HEK293 (cell line): ENCODE data around the gene CASP8AP2.

ENCODE experiments used
- CTCF ChIA-PET: fragments of 350-600 bp; formaldehyde crosslinking; extraction: SDS; loops from one replicate; lab custom pipeline; 2021; ENCODE audit warnings: antibody characterized with exemption; lab: Yijun Ruan, JAX
- POLR2A ChIA-PET: fragments of 300-600 bp; formaldehyde crosslinking; extraction: SDS; loops from one replicate; lab custom pipeline; 2020; ENCODE audit warnings: antibody characterized with exemption, inconsistent platforms; lab: Yijun Ruan, JAX
- H3K27ac ChIP-seq: fragments of 200-500 bp; sonication (Bioruptor generic); 2 replicates; pipeline ENCODE4 v1.5.1; 2014; ENCODE audit warnings: low read depth, low read length, control low read depth, inconsistent platforms; ENCODE audit errors: extremely low read depth
- H3K36me3 ChIP-seq, 2 experiments: fragments of 200-500 bp in 1 of 2; sonication (Bioruptor generic) in 1 of 2; 1 replicate in 1 of 2; 2 replicates in 1 of 2; pipeline ENCODE4 v1.5.1; 2014 to 2017; ENCODE audit warnings: inconsistent platforms in 2 of 2, low read length in 2 of 2; ENCODE audit not compliant: control insufficient read depth in 2 of 2, insufficient read depth in 1 of 2
- H3K4me1 ChIP-seq: fragments of 200-500 bp; sonication (Bioruptor generic); 2 replicates; pipeline ENCODE4 v1.5.1; 2014; ENCODE audit warnings: mild to moderate bottlenecking, low read length, inconsistent platforms; ENCODE audit not compliant: control insufficient read depth, insufficient read depth
- H3K4me3 ChIP-seq: 2 replicates; pipeline ENCODE4 v1.5.1; 2011; ENCODE audit warnings: low read depth, mild to moderate bottlenecking, control low read depth, low read length, moderate library complexity
- H3K9me3 ChIP-seq: fragments of 200-500 bp; sonication (Bioruptor generic); 2 replicates; pipeline ENCODE4 v1.5.1; 2014; ENCODE audit warnings: low read depth, low read length, inconsistent platforms; ENCODE audit not compliant: control insufficient read depth, insufficient read depth
- CTCF ChIP-seq: fragments of 450-650 bp; formaldehyde crosslinking; IDR thresholded peaks from 2 replicates; pipeline ENCODE4 v1.5.1; 2016; ENCODE audit warnings: missing biosample characterization, missing genetic modification characterization
- GLIS2 ChIP-seq: fragments of 450-650 bp; formaldehyde crosslinking; IDR thresholded peaks from 2 replicates; pipeline ENCODE4 v1.5.1; 2016; ENCODE audit warnings: missing biosample characterization, missing genetic modification characterization
- HIC1 ChIP-seq: fragments of 450-650 bp; formaldehyde crosslinking; IDR thresholded peaks from 2 replicates; pipeline ENCODE4 v1.5.1; 2016; ENCODE audit warnings: missing biosample characterization, missing genetic modification characterization
- HOXA7 ChIP-seq: sonication (generic); formaldehyde crosslinking; IDR thresholded peaks from 2 replicates; pipeline ENCODE4 v1.8.1; 2022; ENCODE audit warnings: missing genetic modification reagents, borderline replicate concordance
- HOXC10 ChIP-seq: sonication (generic); formaldehyde crosslinking; IDR thresholded peaks from 2 replicates; pipeline ENCODE4 v1.8.1; 2023; ENCODE audit warnings: mild to moderate bottlenecking, missing genetic modification reagents
- KLF1 ChIP-seq: fragments of 450-650 bp; formaldehyde crosslinking; IDR thresholded peaks from 2 replicates; pipeline ENCODE4 v1.5.1; 2016; ENCODE audit warnings: missing biosample characterization, missing genetic modification characterization
- PBX3 ChIP-seq: sonication (generic); formaldehyde crosslinking; IDR thresholded peaks from 2 replicates; pipeline ENCODE4 v1.8.1; 2022; ENCODE audit warnings: mild to moderate bottlenecking, moderate library complexity, missing genetic modification reagents
- REPIN1 ChIP-seq: fragments of 450-650 bp; formaldehyde crosslinking; IDR thresholded peaks from 2 replicates; pipeline ENCODE4 v1.5.1; 2017; ENCODE audit warnings: missing biosample characterization, missing genetic modification characterization, low read depth
- SP2 ChIP-seq: fragments of 450-650 bp; formaldehyde crosslinking; IDR thresholded peaks from 2 replicates; pipeline ENCODE4 v1.5.1; 2016; ENCODE audit warnings: missing biosample characterization, missing genetic modification characterization
- ZIC2 ChIP-seq: fragments of 450-650 bp; formaldehyde crosslinking; IDR thresholded peaks from 2 replicates; pipeline ENCODE4 v1.5.1; 2016; ENCODE audit warnings: missing biosample characterization, missing genetic modification characterization
- ZNF146 ChIP-seq: fragments of 450-650 bp; formaldehyde crosslinking; IDR thresholded peaks from 2 replicates; pipeline ENCODE4 v1.5.1; 2016; ENCODE audit warnings: missing biosample characterization, missing genetic modification characterization
- ZNF16 ChIP-seq: fragments of 450-650 bp; formaldehyde crosslinking; IDR thresholded peaks from 2 replicates; pipeline ENCODE4 v1.5.1; 2016; ENCODE audit warnings: low read depth, missing biosample characterization, missing genetic modification characterization
- ZNF175 ChIP-seq: fragments of 450-650 bp; formaldehyde crosslinking; IDR thresholded peaks from 2 replicates; pipeline ENCODE4 v1.5.1; 2016; ENCODE audit warnings: missing biosample characterization, missing genetic modification characterization
- ZNF19 ChIP-seq: fragments of 450-650 bp; formaldehyde crosslinking; IDR thresholded peaks from 2 replicates; pipeline ENCODE4; 2016; ENCODE audit warnings: missing biosample characterization, missing genetic modification characterization, low read depth
- ZNF248 ChIP-seq: fragments of 450-650 bp; formaldehyde crosslinking; IDR thresholded peaks from 2 replicates; pipeline ENCODE4 v1.5.1; 2017; ENCODE audit warnings: missing biosample characterization, missing genetic modification characterization
- ZNF274 ChIP-seq, 2 experiments: fragments of 200-500 bp in 1 of 2; fragments of 450-650 bp in 1 of 2; sonication (Bioruptor generic) in 1 of 2; formaldehyde crosslinking in 1 of 2; IDR thresholded peaks; 2 replicates each; pipeline versions ENCODE4 v1.5.1 to v1.6.1; 2014 to 2016; ENCODE audit warnings: borderline replicate concordance in 1 of 2, inconsistent platforms in 1 of 2, low read length in 1 of 2, missing biosample characterization in 1 of 2, missing genetic modification characterization in 1 of 2
- ZNF324 ChIP-seq: fragments of 450-650 bp; formaldehyde crosslinking; IDR thresholded peaks from 2 replicates; pipeline ENCODE4 v1.5.1; 2016; ENCODE audit warnings: missing biosample characterization, missing genetic modification characterization
- ZNF404 ChIP-seq: fragments of 450-650 bp; formaldehyde crosslinking; IDR thresholded peaks from 2 replicates; pipeline ENCODE4 v1.5.1; 2017; ENCODE audit warnings: missing biosample characterization, missing genetic modification characterization
- ZNF423 ChIP-seq: fragments of 450-650 bp; formaldehyde crosslinking; IDR thresholded peaks from 2 replicates; pipeline ENCODE4 v1.5.1; 2016; ENCODE audit warnings: missing biosample characterization, missing genetic modification characterization
- ZNF449 ChIP-seq: fragments of 450-650 bp; formaldehyde crosslinking; IDR thresholded peaks from 2 replicates; pipeline ENCODE4 v1.5.1; 2017; ENCODE audit warnings: missing biosample characterization, mild to moderate bottlenecking, missing genetic modification characterization, moderate library complexity
- ZNF513 ChIP-seq: fragments of 450-650 bp; IDR thresholded peaks from 2 replicates; pipeline ENCODE4 v1.5.1; 2018; ENCODE audit warnings: missing biosample characterization, missing genetic modification characterization
- ZNF548 ChIP-seq: fragments of 450-650 bp; formaldehyde crosslinking; IDR thresholded peaks from 2 replicates; pipeline ENCODE4 v1.5.1; 2016; ENCODE audit warnings: missing biosample characterization, missing genetic modification characterization
- ZNF560 ChIP-seq: fragments of 450-650 bp; formaldehyde crosslinking; IDR thresholded peaks from 2 replicates; pipeline ENCODE4 v1.5.1; 2017; ENCODE audit warnings: missing biosample characterization, missing genetic modification characterization, borderline replicate concordance
- ZNF747 ChIP-seq: fragments of 450-650 bp; formaldehyde crosslinking; IDR thresholded peaks from 2 replicates; pipeline ENCODE4 v1.5.1; 2016; ENCODE audit warnings: missing biosample characterization, missing genetic modification characterization
- ZNF777 ChIP-seq: fragments of 450-650 bp; formaldehyde crosslinking; IDR thresholded peaks from 2 replicates; pipeline ENCODE4 v1.5.1; 2017; ENCODE audit warnings: missing biosample characterization, missing genetic modification characterization, borderline replicate concordance

CASP8AP2 gene

GRCh38 chr6:89793586-89793985 lies 36.1 kb upstream of the CASP8AP2 start:
- Histone ChIP-seq H3K36me3 (peaks cover 13 to 66% of the 10 kb centered on the region in 2 experiments; a peak in 2 of 3 replicates), H3K4me3 (no peak overlapping the region), H3K4me1 (no peaks in the 10 kb centered on the region), H3K27ac (no peak overlapping the region), H3K9me3 (no peaks in the 10 kb centered on the region)
- POLR2A ChIA-PET: interaction anchor here (1.2 kb wide), 1 partner anchor 36 kb away, joined by 6 read pairs; the partner anchor contains the start of gene CASP8AP2
- TF ChIP-seq ZNF146 (tag by site-specific recombination) (no peak), ZIC2 (tag by site-specific recombination) (peak; percentile 19; the same call in 1 of the 2 replicates)
- CTCF ChIA-PET: interaction anchor here (0.6 to 2.0 kb wide), 20 partner anchors 10 to 635 kb away, joined by 3 to 22 read pairs (median 4); no protein-coding TSS in a partner anchor

GRCh38 chr6:89794324-89794723 lies 35.4 kb upstream of the CASP8AP2 start:
- H3K36me3 ChIP-seq: peaks cover 16 to 69% of the 10 kb centered on the region in 2 experiments; a peak in 2 of 3 replicates
- POLR2A ChIA-PET: no interaction called here
- TF ChIP-seq ZNF274 (IDR thresholded peaks at IDR 0.05; ENCODE audit: low read length): no peak
- TF ChIP-seq ZNF274 (tag by site-specific recombination; IDR thresholded peaks at IDR 0.05; ENCODE audit: borderline replicate concordance): no peak
- no peak for TF ChIP-seq ZNF19
- TF ChIP-seq ZNF175: no peak
- no peak for TF ChIP-seq REPIN1 (tag by site-specific recombination)
- no peak for TF ChIP-seq ZNF777 (tag by site-specific recombination)
- TF ChIP-seq ZNF324 (tag by site-specific recombination): no peak
- no peak for TF ChIP-seq GLIS2 (tag by site-specific recombination)
- TF ChIP-seq ZNF16 (tag by site-specific recombination): no peak
- no peak for TF ChIP-seq ZNF248
- TF ChIP-seq ZNF449 (tag by site-specific recombination): no peak
- no peak for TF ChIP-seq KLF1 (tag by site-specific recombination)
- TF ChIP-seq HIC1: no peak
- TF ChIP-seq HOXA7: no peak
- no peak for TF ChIP-seq SP2 (tag by site-specific recombination)
- TF ChIP-seq ZNF423 (tag by site-specific recombination): no peak
- TF ChIP-seq, all 188 proteins: peak for 0
- Histone ChIP-seq H3K4me3 (no peak overlapping the region), H3K27ac (no peak overlapping the region), H3K9me3 (no peaks in the 10 kb centered on the region), H3K4me1 (no peaks in the 10 kb centered on the region)
- CTCF ChIA-PET: interaction anchor here (0.6 to 2.0 kb wide), 4 partner anchors 16 to 692 kb away, joined by 3 to 8 read pairs (median 5); no protein-coding TSS in a partner anchor

GRCh38 chr6:89797317-89797716 lies 32.4 kb upstream of the CASP8AP2 start:
- no peaks in the 10 kb centered on the region for H3K4me1 ChIP-seq
- peaks cover 35 to 76% of the 10 kb centered on the region in 2 experiments; a peak in 2 of 3 replicates for H3K36me3 ChIP-seq
- H3K9me3 ChIP-seq: no peaks in the 10 kb centered on the region
- POLR2A ChIA-PET: no interaction called here
- CTCF ChIA-PET: interaction anchor here (0.6 kb wide), 1 partner anchor 382 kb away, joined by 4 read pairs; no protein-coding TSS in a partner anchor
- H3K4me3 ChIP-seq: no peak overlapping the region
- no peak overlapping the region for H3K27ac ChIP-seq
- TF ChIP-seq ZNF747 (no peak), ZNF560 (tag by site-specific recombination) (no peak), ZNF404 (no peak), CTCF (tag by site-specific recombination) (no peak), PBX3 (CRISPR knock-in tag) (no peak), HOXC10 (CRISPR knock-in tag) (no peak), ZNF513 (tag by site-specific recombination) (no peak), ZNF548 (tag by site-specific recombination) (no peak)
